HEK293 (cell line): ENCODE results near the gene IVD.

Experiments used
- CTCF ChIA-PET: fragments of 350-600 bp; formaldehyde crosslinking; extraction: SDS; loops from one replicate; lab custom pipeline; 2021; ENCODE audit warnings: antibody characterized with exemption; lab: Yijun Ruan, JAX
- POLR2A ChIA-PET: fragments of 300-600 bp; formaldehyde crosslinking; extraction: SDS; loops from one replicate; lab custom pipeline; 2020; ENCODE audit warnings: antibody characterized with exemption, inconsistent platforms; lab: Yijun Ruan, JAX
- H3K27ac ChIP-seq: fragments of 200-500 bp; sonication (Bioruptor generic); 2 replicates; pipeline ENCODE4 v1.5.1; 2014; ENCODE audit warnings: low read depth, low read length, control low read depth, inconsistent platforms; ENCODE audit errors: extremely low read depth
- H3K36me3 ChIP-seq, 2 experiments: fragments of 200-500 bp in 1 of 2; sonication (Bioruptor generic) in 1 of 2; 1 replicate in 1 of 2; 2 replicates in 1 of 2; pipeline ENCODE4 v1.5.1; 2014 to 2017; ENCODE audit warnings: inconsistent platforms in 2 of 2, low read length in 2 of 2; ENCODE audit not compliant: control insufficient read depth in 2 of 2, insufficient read depth in 1 of 2
- H3K4me1 ChIP-seq: fragments of 200-500 bp; sonication (Bioruptor generic); 2 replicates; pipeline ENCODE4 v1.5.1; 2014; ENCODE audit warnings: mild to moderate bottlenecking, low read length, inconsistent platforms; ENCODE audit not compliant: control insufficient read depth, insufficient read depth
- H3K4me3 ChIP-seq: 2 replicates; pipeline ENCODE4 v1.5.1; 2011; ENCODE audit warnings: low read depth, mild to moderate bottlenecking, control low read depth, low read length, moderate library complexity
- H3K9me3 ChIP-seq: fragments of 200-500 bp; sonication (Bioruptor generic); 2 replicates; pipeline ENCODE4 v1.5.1; 2014; ENCODE audit warnings: low read depth, low read length, inconsistent platforms; ENCODE audit not compliant: control insufficient read depth, insufficient read depth
- BCL11B ChIP-seq: fragments of 450-650 bp; formaldehyde crosslinking; IDR thresholded peaks from 2 replicates; pipeline ENCODE4 v1.5.1; 2016; ENCODE audit warnings: low read depth, missing biosample characterization, missing genetic modification characterization
- CTCF ChIP-seq: fragments of 450-650 bp; formaldehyde crosslinking; IDR thresholded peaks from 2 replicates; pipeline ENCODE4 v1.5.1; 2016; ENCODE audit warnings: missing biosample characterization, missing genetic modification characterization
- ELK4 ChIP-seq: IDR thresholded peaks from 2 replicates; pipeline ENCODE4 v1.6.1; 2011; ENCODE audit warnings: mild to moderate bottlenecking, low read depth, low read length, borderline replicate concordance
- KLF1 ChIP-seq: fragments of 450-650 bp; formaldehyde crosslinking; IDR thresholded peaks from 2 replicates; pipeline ENCODE4 v1.5.1; 2016; ENCODE audit warnings: missing biosample characterization, missing genetic modification characterization
- KLF7 ChIP-seq: fragments of 450-650 bp; formaldehyde crosslinking; IDR thresholded peaks from 2 replicates; pipeline ENCODE4 v1.5.1; 2016; ENCODE audit warnings: missing biosample characterization, missing genetic modification characterization, borderline replicate concordance
- KLF9 ChIP-seq: fragments of 450-650 bp; formaldehyde crosslinking; IDR thresholded peaks from 2 replicates; pipeline ENCODE4 v1.5.1; 2016; ENCODE audit warnings: missing biosample characterization, missing genetic modification characterization, low read depth
- OSR2 ChIP-seq: fragments of 450-650 bp; formaldehyde crosslinking; IDR thresholded peaks from 2 replicates; pipeline ENCODE4 v1.5.1; 2016; ENCODE audit warnings: missing biosample characterization, missing genetic modification characterization
- PATZ1 ChIP-seq: fragments of 450-650 bp; formaldehyde crosslinking; IDR thresholded peaks from 2 replicates; pipeline ENCODE4 v1.5.1; 2016; ENCODE audit warnings: missing biosample characterization, missing genetic modification characterization
- PBX3 ChIP-seq: sonication (generic); formaldehyde crosslinking; IDR thresholded peaks from 2 replicates; pipeline ENCODE4 v1.8.1; 2022; ENCODE audit warnings: mild to moderate bottlenecking, moderate library complexity, missing genetic modification reagents
- REPIN1 ChIP-seq: fragments of 450-650 bp; formaldehyde crosslinking; IDR thresholded peaks from 2 replicates; pipeline ENCODE4 v1.5.1; 2017; ENCODE audit warnings: missing biosample characterization, missing genetic modification characterization, low read depth
- ZNF138 ChIP-seq: fragments of 450-650 bp; formaldehyde crosslinking; IDR thresholded peaks from 2 replicates; pipeline ENCODE4 v1.5.1; 2016; ENCODE audit warnings: missing biosample characterization, missing genetic modification characterization, borderline replicate concordance
- ZNF155 ChIP-seq: fragments of 450-650 bp; formaldehyde crosslinking; IDR thresholded peaks from 2 replicates; pipeline ENCODE4 v1.5.1; 2016; ENCODE audit warnings: missing biosample characterization, missing genetic modification characterization
- ZNF19 ChIP-seq: fragments of 450-650 bp; formaldehyde crosslinking; IDR thresholded peaks from 2 replicates; pipeline ENCODE4; 2016; ENCODE audit warnings: missing biosample characterization, missing genetic modification characterization, low read depth
- ZNF223 ChIP-seq: fragments of 450-650 bp; formaldehyde crosslinking; IDR thresholded peaks from 2 replicates; pipeline ENCODE4 v1.5.1; 2016; ENCODE audit warnings: missing biosample characterization, missing genetic modification characterization
- ZNF23 ChIP-seq: fragments of 450-650 bp; formaldehyde crosslinking; IDR thresholded peaks from 2 replicates; pipeline ENCODE4 v1.5.1; 2016; ENCODE audit warnings: missing biosample characterization, missing genetic modification characterization, borderline replicate concordance
- ZNF280D ChIP-seq: fragments of 450-650 bp; formaldehyde crosslinking; IDR thresholded peaks from 2 replicates; pipeline ENCODE4 v1.5.1; 2016; ENCODE audit warnings: missing biosample characterization, missing genetic modification characterization
- ZNF292 ChIP-seq: fragments of 450-650 bp; formaldehyde crosslinking; IDR thresholded peaks from 2 replicates; pipeline ENCODE4 v1.5.1; 2016; ENCODE audit warnings: low read depth, missing biosample characterization, missing genetic modification characterization, borderline replicate concordance
- ZNF366 ChIP-seq: fragments of 450-650 bp; formaldehyde crosslinking; conservative IDR thresholded peaks from 2 replicates; pipeline ENCODE4 v1.5.1; 2016; ENCODE audit warnings: missing biosample characterization, missing genetic modification characterization
- ZNF488 ChIP-seq: fragments of 450-650 bp; formaldehyde crosslinking; IDR thresholded peaks from 2 replicates; pipeline ENCODE4 v1.5.1; 2016; ENCODE audit warnings: missing biosample characterization, missing genetic modification characterization
- ZNF510 ChIP-seq: fragments of 450-650 bp; formaldehyde crosslinking; IDR thresholded peaks from 2 replicates; pipeline ENCODE4 v1.5.1; 2018; ENCODE audit warnings: mild to moderate bottlenecking, missing genetic modification characterization, missing biosample characterization; ENCODE audit not compliant: insufficient replicate concordance
- ZNF548 ChIP-seq: fragments of 450-650 bp; formaldehyde crosslinking; IDR thresholded peaks from 2 replicates; pipeline ENCODE4 v1.5.1; 2016; ENCODE audit warnings: missing biosample characterization, missing genetic modification characterization
- ZNF560 ChIP-seq: fragments of 450-650 bp; formaldehyde crosslinking; IDR thresholded peaks from 2 replicates; pipeline ENCODE4 v1.5.1; 2017; ENCODE audit warnings: missing biosample characterization, missing genetic modification characterization, borderline replicate concordance
- ZNF792 ChIP-seq: fragments of 450-650 bp; formaldehyde crosslinking; IDR thresholded peaks from 2 replicates; pipeline ENCODE4 v1.5.1; 2016; ENCODE audit warnings: missing biosample characterization, missing genetic modification characterization
- ZNF837 ChIP-seq: fragments of 450-650 bp; formaldehyde crosslinking; IDR thresholded peaks from 2 replicates; pipeline ENCODE4 v1.5.1; 2016; ENCODE audit warnings: missing biosample characterization, missing genetic modification characterization

The IVD gene

GRCh38 chr15:40358471-40359353 lies 46.9 kb upstream of the IVD start (continued):
- TF ChIP-seq ZNF292 (tag by site-specific recombination) (no peak), ZNF488 (tag by site-specific recombination) (no peak), ZNF548 (no peak), ZNF560 (tag by site-specific recombination) (no peak), PBX3 (CRISPR knock-in tag) (no peak), ZNF837 (tag by site-specific recombination) (no peak), BCL11B (no peak), PATZ1 (tag by site-specific recombination) (peak; percentile 36; the same call in 1 of the 2 replicates), REPIN1 (tag by site-specific recombination) (no peak), KLF7 (no peak), ZNF138 (tag by site-specific recombination) (no peak), ELK4 (no peak), KLF9 (tag by site-specific recombination) (peak; percentile 73)
- TF ChIP-seq, all 188 proteins: peak for 16

- no peaks in the 10 kb centered on the region for H3K36me3 ChIP-seq
- H3K4me1 ChIP-seq: no peaks in the 10 kb centered on the region
- H3K4me3 ChIP-seq: no peak overlapping the region
- ChIA-PET POLR2A (no interaction called here), CTCF (interaction anchor here (0.6 to 1.3 kb wide), 3 partner anchors 15 to 85 kb away, joined by 3 to 5 read pairs (median 3); no protein-coding TSS in a partner anchor)
- H3K27ac ChIP-seq: no peak overlapping the region
- H3K9me3 ChIP-seq: no peaks in the 10 kb centered on the region
- TF ChIP-seq ZNF23 (tag by site-specific recombination) (no peak), ZNF792 (no peak), ZNF548 (no peak), ZNF366 (tag by site-specific recombination) (no peak), CTCF (tag by site-specific recombination) (no peak), OSR2 (tag by site-specific recombination) (no peak), ZNF223 (tag by site-specific recombination) (no peak), ZNF280D (tag by site-specific recombination) (no peak), ZNF510 (tag by site-specific recombination) (no peak), ZNF155 (tag by site-specific recombination) (no peak), ZNF19 (tag by site-specific recombination) (no peak), KLF1 (tag by site-specific recombination) (no peak)
These were observed 45.6 kb upstream of the IVD start for GRCh38 chr15:40360015-40360414.
